Ectodermal cell (in vitro differentiated cells): ENCODE measurements around the gene C1orf159.

Experiments used
- H3K27ac ChIP-seq: 2 replicates; pipeline ENCODE4 v1.7.0; 2013; ENCODE audit warnings: mild to moderate bottlenecking, low read depth, low read length; ENCODE audit not compliant: insufficient read depth, poor library complexity, severe bottlenecking
- H3K27me3 ChIP-seq: 2 replicates; pipeline ENCODE4 v1.7.0; 2013; ENCODE audit warnings: mild to moderate bottlenecking, low read length; ENCODE audit not compliant: insufficient read depth, control insufficient read depth, poor library complexity, severe bottlenecking
- H3K36me3 ChIP-seq: one replicate; pipeline ENCODE4 v1.7.0; 2013; ENCODE audit warnings: low read length; ENCODE audit not compliant: control insufficient read depth, insufficient read depth
- H3K4me1 ChIP-seq: one replicate; pipeline ENCODE4 v1.7.0; 2013; ENCODE audit warnings: low read length; ENCODE audit not compliant: control insufficient read depth, insufficient read depth
- H3K4me3 ChIP-seq: 2 replicates; pipeline ENCODE4 v1.7.0; 2013; ENCODE audit warnings: low read depth, low read length, control low read depth; ENCODE audit not compliant: insufficient read depth
- H3K9me3 ChIP-seq: 2 replicates; pipeline ENCODE4 v1.7.0; 2013; ENCODE audit warnings: mild to moderate bottlenecking, low read length, moderate library complexity; ENCODE audit not compliant: control insufficient read depth
- WGBS, 2 experiments: methylation state at CpG; one replicate each; pipeline ENCODE4 v1.1.7; 2013; ENCODE audit warnings: missing lambda C conversion rate in 2 of 2; 5-methylcytosine and 5-hydroxymethylcytosine counted together

C1orf159 gene

DNA sequence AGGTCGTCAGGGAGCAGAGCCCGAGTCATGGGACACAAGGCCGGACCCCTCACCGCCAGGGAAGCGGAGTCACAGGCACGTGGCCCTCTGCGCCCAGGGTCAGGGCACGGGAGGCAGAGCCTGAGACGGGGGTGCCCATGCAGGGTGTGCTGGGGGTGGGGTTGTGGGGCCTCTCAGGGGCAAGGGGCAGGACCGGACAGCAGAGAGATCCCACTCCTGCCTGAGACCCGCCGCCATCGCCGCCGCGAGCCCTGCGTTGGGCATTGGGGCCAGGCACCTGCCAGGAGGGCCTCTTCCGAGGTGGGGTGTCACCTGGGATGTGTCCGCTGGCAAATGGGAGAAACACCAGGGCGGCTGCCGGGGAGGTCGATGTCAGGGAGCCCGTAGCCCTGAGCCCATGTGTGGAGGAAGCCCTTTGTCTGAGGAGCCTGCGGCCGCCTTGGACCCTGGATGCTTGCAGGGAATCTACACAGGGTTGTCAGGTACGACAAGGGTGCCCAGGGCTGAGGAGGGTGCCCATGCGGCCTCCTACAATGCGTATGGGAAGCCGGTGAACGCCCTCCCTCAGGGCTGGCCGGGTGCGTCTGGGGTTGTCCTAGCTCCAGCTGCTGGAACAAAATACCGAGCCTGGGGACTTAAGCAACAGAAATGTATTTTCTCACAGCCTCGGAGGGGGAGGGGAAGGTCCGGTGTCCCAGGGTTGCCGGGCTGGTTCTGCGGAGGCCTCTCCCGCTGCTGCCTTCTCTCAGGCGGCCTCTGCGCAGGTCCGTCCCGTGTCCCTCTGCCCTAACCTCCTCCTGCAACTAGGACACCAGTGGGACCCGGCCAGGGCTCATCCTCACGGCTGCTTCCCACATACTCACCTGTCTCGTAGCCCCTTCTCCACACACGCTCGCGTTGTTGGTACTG lies 16.4 kb upstream of the C1orf159 start:
- H3K9me3 ChIP-seq = no peaks in the 10 kb centered on the region
- no peak overlapping the region for H3K27ac ChIP-seq
- no peak overlapping the region for H3K4me3 ChIP-seq
- H3K36me3 ChIP-seq = no peaks in the 10 kb centered on the region
- H3K27me3 ChIP-seq = peaks cover 12% of the 10 kb centered on the region
- WGBS, 2 experiments = 93 to 94% methylated on average over 48 of the region's 48 CpGs
- H3K4me1 ChIP-seq = peaks cover 6% of the 10 kb centered on the region

DNA sequence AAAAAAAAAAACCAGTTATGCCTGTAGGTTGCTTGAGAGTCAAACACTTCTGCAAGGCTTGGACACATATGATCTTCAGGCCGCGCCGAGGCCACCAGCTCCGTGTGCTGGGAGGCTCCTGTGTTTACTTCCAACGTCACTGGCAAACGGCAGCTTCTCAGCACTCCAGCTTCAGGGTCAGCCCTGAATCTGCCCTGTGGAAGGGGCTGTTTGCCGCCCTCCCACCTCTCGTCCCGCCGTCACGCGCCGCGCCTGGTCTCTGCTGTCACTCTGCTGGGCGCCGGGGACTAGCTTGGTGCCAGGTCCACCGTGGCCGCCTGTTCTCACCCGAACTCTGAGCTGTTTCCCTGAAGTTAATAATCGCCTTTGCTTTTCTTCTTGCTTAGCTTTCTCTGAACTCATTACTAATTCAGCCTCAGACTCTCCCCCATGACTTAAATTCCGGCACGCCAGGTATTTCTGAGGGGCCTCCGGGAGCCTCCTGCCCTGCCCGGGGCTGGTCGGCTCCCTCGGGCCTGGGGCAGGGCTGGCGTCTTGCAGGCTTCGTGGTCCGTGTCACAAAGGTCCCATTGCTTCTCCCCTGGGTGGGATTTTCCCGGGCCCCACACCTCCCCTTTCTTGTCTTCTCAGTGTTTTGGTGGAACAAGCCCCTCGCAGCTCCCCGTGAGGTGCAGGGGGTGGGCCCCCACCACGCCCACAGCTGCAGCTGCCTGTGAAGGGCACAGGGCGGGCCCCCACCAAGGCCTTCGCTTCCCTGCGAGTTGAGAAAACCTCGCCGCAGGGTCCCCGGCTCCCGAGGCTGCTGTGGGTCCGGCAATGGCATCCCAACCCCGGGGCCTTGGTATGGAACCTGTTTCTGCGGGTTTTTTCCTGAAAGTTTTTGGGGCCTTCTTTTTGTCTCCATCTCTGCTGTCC lies 14.6 kb upstream of the C1orf159 start:
- Histone ChIP-seq H3K27ac (no peak overlapping the region), H3K27me3 (no peaks in the 10 kb centered on the region), H3K4me1 (no peaks in the 10 kb centered on the region), H3K9me3 (no peaks in the 10 kb centered on the region), H3K36me3 (no peaks in the 10 kb centered on the region), H3K4me3 (no peak overlapping the region)
- WGBS, 2 experiments = 88 to 89% methylated on average over 43 of the region's 43 CpGs

DNA sequence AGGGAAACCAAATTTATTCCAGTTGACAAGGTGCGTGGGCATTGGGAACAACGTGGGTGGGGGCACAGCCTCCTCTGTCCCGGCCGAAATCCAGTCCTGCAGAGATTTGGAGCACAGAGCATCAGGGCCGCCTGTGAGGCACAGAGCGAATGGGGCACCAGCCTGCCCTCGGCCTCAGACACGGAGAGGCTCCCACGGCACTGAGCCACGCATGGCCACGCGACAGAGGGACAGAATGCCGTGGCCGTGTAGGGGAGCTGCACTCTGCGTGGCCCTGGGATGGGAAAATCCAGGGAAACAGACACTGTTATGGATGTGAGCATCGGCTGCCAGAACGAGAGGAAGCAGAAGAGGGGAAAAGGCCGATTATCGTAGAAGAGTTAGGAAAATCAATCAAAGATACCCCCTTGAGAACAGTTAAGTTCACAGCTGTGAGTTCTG lies 13.5 kb upstream of the C1orf159 start:
- Histone ChIP-seq H3K4me1 (no peaks in the 10 kb centered on the region), H3K27me3 (no peaks in the 10 kb centered on the region), H3K9me3 (no peaks in the 10 kb centered on the region), H3K36me3 (no peaks in the 10 kb centered on the region), H3K4me3 (no peak overlapping the region), H3K27ac (no peak overlapping the region)
- WGBS, 2 experiments = 95% methylated on average over 19 of the region's 19 CpGs

GRCh38 chr1:1128454-1129139 lies 12.7 kb upstream of the C1orf159 start:
- Histone ChIP-seq H3K4me3 (no peak overlapping the region), H3K27ac (no peak overlapping the region), H3K9me3 (no peaks in the 10 kb centered on the region), H3K27me3 (no peaks in the 10 kb centered on the region), H3K36me3 (no peaks in the 10 kb centered on the region), H3K4me1 (no peaks in the 10 kb centered on the region)
- WGBS, 2 experiments = 91 to 92% methylated on average over 32 of the region's 32 CpGs

DNA sequence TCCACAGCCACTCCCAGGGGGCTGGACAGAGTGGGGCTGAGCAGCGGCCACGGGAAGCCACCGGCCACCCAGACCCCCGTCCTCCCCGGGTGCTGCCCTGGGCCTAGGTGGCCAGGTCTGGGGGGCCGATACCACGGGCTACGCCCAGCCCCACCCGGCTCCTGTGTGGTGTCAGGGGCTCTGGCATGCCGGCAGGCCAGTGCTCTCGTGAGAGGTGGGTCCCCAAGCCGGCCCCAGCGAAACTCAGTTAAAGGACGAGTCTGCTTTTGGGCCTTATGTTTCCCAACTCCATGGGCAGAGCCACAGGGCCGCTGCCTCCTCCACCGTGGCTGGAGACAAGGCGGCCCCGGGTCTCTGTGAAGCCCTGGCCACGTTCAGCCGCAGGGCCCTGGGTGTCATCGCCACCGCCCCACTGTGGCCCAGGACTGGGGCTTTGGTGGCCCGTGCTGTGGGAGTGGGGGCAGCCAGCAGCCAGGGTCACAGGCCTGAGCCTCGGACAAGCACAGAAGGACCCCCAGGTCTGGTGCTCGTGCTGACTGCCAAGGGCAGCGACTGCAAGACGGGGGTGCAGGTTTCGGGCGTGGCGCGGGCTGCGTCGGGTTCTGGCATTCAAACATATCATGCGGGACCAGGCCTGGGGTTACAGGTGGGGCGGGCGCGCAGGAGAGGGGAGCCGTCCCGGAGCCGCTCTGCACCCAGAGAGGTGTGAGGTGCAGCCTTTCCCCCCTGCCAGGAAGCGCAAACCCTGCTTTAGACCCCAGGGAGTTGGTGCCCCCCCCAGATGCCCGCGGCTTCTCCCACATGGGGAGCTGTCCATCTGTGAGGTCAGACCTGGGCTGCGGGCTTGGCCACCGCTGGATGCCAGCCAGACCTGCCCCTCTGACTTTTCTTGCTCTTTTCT lies 11.9 kb upstream of the C1orf159 start:
- Histone ChIP-seq H3K27me3 (no peaks in the 10 kb centered on the region), H3K27ac (no peak overlapping the region), H3K9me3 (no peaks in the 10 kb centered on the region), H3K4me3 (no peak overlapping the region), H3K4me1 (no peaks in the 10 kb centered on the region), H3K36me3 (no peaks in the 10 kb centered on the region)
- WGBS, 2 experiments = 95% methylated on average over 45 of the region's 45 CpGs

DNA sequence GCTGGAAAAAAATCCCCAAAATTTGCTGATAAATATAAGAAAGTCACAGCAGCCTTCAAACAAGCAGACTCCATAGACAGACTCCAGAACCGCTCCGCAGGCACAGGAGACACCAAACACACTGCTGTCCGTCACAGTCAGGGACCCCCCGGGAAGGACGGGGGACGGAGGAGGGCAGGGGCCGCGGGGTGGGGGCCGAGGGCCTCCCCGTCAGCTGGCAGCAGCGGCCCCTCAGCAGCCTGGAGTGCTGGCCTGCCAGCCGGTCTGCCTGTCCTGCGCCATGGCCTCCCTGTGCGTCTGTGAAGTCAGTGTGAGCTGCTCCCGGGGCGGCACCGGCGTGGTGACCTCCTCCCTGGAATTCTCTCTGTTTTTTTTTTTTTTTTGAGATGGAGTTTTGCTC lies 10.1 kb upstream of the C1orf159 start:
- no peak overlapping the region for H3K4me3 ChIP-seq
- no peaks in the 10 kb centered on the region for H3K9me3 ChIP-seq
- H3K36me3 ChIP-seq = no peaks in the 10 kb centered on the region
- no peaks in the 10 kb centered on the region for H3K4me1 ChIP-seq
- H3K27me3 ChIP-seq = no peaks in the 10 kb centered on the region
- 92 to 93% methylated on average over 18 of the region's 18 CpGs for WGBS, 2 experiments
- no peak overlapping the region for H3K27ac ChIP-seq

DNA sequence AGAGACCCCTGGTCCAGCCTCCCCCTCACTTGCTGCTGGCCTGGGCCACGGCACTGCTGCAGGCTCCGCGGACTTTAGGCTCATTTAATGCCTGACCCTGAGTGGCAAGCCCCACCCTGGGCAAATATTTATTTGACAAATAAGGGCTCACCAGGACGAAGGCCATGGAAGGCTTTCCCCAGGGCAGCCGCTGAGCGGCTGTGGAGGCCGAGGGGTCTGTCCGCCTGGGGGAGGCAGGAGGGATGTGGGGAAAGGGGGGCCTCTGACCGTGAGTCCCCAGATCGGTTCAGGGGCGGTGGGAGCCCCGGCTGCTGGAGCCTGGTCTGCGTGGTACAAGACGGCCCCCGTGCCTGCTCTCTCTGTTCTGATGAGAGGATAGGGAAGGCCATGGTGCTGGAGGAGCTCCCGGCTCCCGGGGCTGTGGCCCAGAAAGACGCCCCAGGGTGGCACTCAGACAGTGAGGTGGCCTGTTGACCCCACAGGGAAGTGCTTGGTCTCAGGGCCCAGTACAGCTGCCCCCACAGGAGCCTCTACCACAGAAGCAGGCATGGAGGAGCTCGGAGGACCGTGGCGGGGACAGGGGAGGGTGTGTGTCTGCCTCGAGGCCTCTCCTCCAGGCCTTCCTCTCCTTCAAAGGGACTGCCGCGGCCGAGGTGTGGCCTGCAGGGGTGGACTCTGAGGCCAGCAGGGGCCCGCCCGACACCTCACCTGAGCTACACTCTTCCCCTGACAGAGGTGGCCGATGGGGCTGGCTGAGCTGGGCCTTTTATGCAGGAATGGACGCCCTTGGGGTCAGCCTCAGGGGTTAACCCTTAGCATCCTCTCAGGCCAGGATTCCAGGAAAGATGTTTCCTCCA lies 9.1 kb upstream of the C1orf159 start:
- H3K9me3 ChIP-seq = no peaks in the 10 kb centered on the region
- no peak overlapping the region for H3K4me3 ChIP-seq
- no peaks in the 10 kb centered on the region for H3K36me3 ChIP-seq
- peaks cover 4% of the 10 kb centered on the region for H3K27me3 ChIP-seq
- WGBS, 2 experiments = 87 to 90% methylated on average over 29 of the region's 29 CpGs
- no peak overlapping the region for H3K27ac ChIP-seq
- no peaks in the 10 kb centered on the region for H3K4me1 ChIP-seq

- Histone ChIP-seq H3K4me1 (no peaks in the 10 kb centered on the region), H3K27ac (no peak overlapping the region), H3K4me3 (no peak overlapping the region), H3K27me3 (peaks cover 6% of the 10 kb centered on the region), H3K9me3 (no peaks in the 10 kb centered on the region), H3K36me3 (no peaks in the 10 kb centered on the region)
- WGBS, 2 experiments = 93 to 97% methylated on average over 7 of the region's 7 CpGs
Observed at GRCh38 chr1:1124508-1124785, 8.6 kb upstream of the C1orf159 start.
